ENCODE data around the gene PKP4. TPM values are rescaled to one million over a fixed set of nuclear protein-coding genes. Genes with fewer than 3 reads are reported as not detected.

The PKP4 gene
- polyA plus RNA-seq, 1 donor from 2014 or later: 24.2 TPM

GRCh38 chr2:158716121-158716791, 259.5 kb downstream of the PKP4 start:
- Histone ChIP-seq H3K4me2 (ENCODE audit: low read length) (no peak overlapping the region), H3K36me3 (ENCODE audit: insufficient read depth, low read length) (no peaks in the 10 kb centered on the region), H3K27ac (ENCODE audit: low read length) (no peak overlapping the region), H3K9me2 (ENCODE audit: insufficient read depth, low read length) (no peaks in the 10 kb centered on the region), H3K27me3 (ENCODE audit: insufficient read depth, low read depth, low read length) (no peaks in the 10 kb centered on the region), H3K4me3 (ENCODE audit: low read length) (no peak overlapping the region), H4K20me1 (ENCODE audit: insufficient read depth) (no peaks in the 10 kb centered on the region), H3F3A (ENCODE audit: insufficient read depth, low read length, poor library complexity, severe bottlenecking) (no peaks in the 10 kb centered on the region), H3K79me2 (replicated peaks; ENCODE audit: insufficient read depth, low read length) (no peaks in the 10 kb centered on the region), H3K9ac (ENCODE audit: low read length) (no peak overlapping the region), H3K9me3 (ENCODE audit: low read length) (no peaks in the 10 kb centered on the region), H2AFZ (ENCODE audit: low read depth, low read length) (no peak overlapping the region)
- TF ChIP-seq RAD21 (conservative IDR thresholded peaks at IDR 0.05) (no peak), SMC3 (conservative IDR thresholded peaks at IDR 0.05; ENCODE audit: poor library complexity) (no peak), POLR2AphosphoS5 (IDR thresholded peaks at IDR 0.05) (no peak), TAF1 (IDR thresholded peaks at IDR 0.05; ENCODE audit: low read depth) (no peak), CTCF (IDR thresholded peaks at IDR 0.05; ENCODE audit: poor library complexity, severe bottlenecking) (no peak), MXI1 (conservative IDR thresholded peaks at IDR 0.05; ENCODE audit: poor library complexity, severe bottlenecking) (no peak), EZH2 (IDR thresholded peaks at IDR 0.05; ENCODE audit: borderline replicate concordance, insufficient read depth, low read length, poor library complexity, severe bottlenecking) (no peak), EP300 (conservative IDR thresholded peaks at IDR 0.05; ENCODE audit: poor library complexity, severe bottlenecking) (no peak)
- TF ChIP-seq, protein P1, sequence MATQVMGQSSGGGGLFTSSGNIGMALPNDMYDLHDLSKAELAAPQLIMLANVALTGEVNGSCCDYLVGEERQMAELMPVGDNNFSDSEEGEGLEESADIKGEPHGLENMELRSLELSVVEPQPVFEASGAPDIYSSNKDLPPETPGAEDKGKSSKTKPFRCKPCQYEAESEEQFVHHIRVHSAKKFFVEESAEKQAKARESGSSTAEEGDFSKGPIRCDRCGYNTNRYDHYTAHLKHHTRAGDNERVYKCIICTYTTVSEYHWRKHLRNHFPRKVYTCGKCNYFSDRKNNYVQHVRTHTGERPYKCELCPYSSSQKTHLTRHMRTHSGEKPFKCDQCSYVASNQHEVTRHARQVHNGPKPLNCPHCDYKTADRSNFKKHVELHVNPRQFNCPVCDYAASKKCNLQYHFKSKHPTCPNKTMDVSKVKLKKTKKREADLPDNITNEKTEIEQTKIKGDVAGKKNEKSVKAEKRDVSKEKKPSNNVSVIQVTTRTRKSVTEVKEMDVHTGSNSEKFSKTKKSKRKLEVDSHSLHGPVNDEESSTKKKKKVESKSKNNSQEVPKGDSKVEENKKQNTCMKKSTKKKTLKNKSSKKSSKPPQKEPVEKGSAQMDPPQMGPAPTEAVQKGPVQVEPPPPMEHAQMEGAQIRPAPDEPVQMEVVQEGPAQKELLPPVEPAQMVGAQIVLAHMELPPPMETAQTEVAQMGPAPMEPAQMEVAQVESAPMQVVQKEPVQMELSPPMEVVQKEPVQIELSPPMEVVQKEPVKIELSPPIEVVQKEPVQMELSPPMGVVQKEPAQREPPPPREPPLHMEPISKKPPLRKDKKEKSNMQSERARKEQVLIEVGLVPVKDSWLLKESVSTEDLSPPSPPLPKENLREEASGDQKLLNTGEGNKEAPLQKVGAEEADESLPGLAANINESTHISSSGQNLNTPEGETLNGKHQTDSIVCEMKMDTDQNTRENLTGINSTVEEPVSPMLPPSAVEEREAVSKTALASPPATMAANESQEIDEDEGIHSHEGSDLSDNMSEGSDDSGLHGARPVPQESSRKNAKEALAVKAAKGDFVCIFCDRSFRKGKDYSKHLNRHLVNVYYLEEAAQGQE (IDR thresholded peaks at IDR 0.05; ENCODE audit: borderline replicate concordance): no peak

DNA sequence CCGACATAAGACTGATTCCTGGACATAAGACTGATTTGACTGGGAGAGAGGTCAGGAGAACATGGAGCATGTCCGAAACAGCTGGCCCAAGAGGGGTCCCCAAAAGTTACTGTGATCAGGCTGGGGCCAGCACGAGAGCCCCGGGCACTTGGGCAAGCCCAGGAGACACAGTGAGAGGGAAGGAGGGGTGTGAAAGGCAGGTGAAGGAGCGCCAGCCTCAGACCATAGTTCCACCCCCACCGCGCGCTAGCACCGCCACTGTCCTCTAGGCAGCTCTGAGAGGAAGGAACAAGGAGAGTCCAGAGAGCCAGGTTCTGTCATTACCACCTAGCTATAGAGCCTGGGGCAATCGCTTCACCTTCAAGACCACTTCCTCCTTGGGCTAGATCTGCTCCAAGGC, 260.2 kb downstream of the PKP4 start:
- Histone ChIP-seq H3K4me3 (ENCODE audit: low read length) (no peak overlapping the region), H3K9me3 (ENCODE audit: low read length) (no peaks in the 10 kb centered on the region), H4K20me1 (ENCODE audit: insufficient read depth) (no peaks in the 10 kb centered on the region), H3K9ac (ENCODE audit: low read length) (no peak overlapping the region), H3K27ac (ENCODE audit: low read length) (no peak overlapping the region), H3K27me3 (ENCODE audit: insufficient read depth, low read depth, low read length) (no peaks in the 10 kb centered on the region), H3F3A (ENCODE audit: insufficient read depth, low read length, poor library complexity, severe bottlenecking) (no peaks in the 10 kb centered on the region), H2AFZ (ENCODE audit: low read depth, low read length) (no peak overlapping the region), H3K4me2 (ENCODE audit: low read length) (no peak overlapping the region), H3K36me3 (ENCODE audit: insufficient read depth, low read length) (no peaks in the 10 kb centered on the region), H3K79me2 (replicated peaks; ENCODE audit: insufficient read depth, low read length) (no peaks in the 10 kb centered on the region), H3K9me2 (ENCODE audit: insufficient read depth, low read length) (no peaks in the 10 kb centered on the region)
- TF ChIP-seq SMC3 (conservative IDR thresholded peaks at IDR 0.05; ENCODE audit: poor library complexity) (no peak), EZH2 (IDR thresholded peaks at IDR 0.05; ENCODE audit: borderline replicate concordance, insufficient read depth, low read length, poor library complexity, severe bottlenecking) (no peak), POLR2AphosphoS5 (IDR thresholded peaks at IDR 0.05) (no peak), MXI1 (conservative IDR thresholded peaks at IDR 0.05; ENCODE audit: poor library complexity, severe bottlenecking) (no peak), CTCF (IDR thresholded peaks at IDR 0.05; ENCODE audit: poor library complexity, severe bottlenecking) (no peak), EP300 (conservative IDR thresholded peaks at IDR 0.05; ENCODE audit: poor library complexity, severe bottlenecking) (no peak), TAF1 (IDR thresholded peaks at IDR 0.05; ENCODE audit: low read depth) (no peak), RAD21 (conservative IDR thresholded peaks at IDR 0.05) (no peak)
- TF ChIP-seq, protein P1 (IDR thresholded peaks at IDR 0.05; ENCODE audit: borderline replicate concordance): no peak
